ENCODE measurements around the gene GPR89B. TPM values are rescaled to one million over a fixed set of nuclear protein-coding genes. Genes with fewer than 3 reads are reported as not detected.

Gene GPR89B
- total RNA-seq, 4 donors from 2014 or later, result 7.5 to 23.2 (median 16.1) TPM

DNA sequence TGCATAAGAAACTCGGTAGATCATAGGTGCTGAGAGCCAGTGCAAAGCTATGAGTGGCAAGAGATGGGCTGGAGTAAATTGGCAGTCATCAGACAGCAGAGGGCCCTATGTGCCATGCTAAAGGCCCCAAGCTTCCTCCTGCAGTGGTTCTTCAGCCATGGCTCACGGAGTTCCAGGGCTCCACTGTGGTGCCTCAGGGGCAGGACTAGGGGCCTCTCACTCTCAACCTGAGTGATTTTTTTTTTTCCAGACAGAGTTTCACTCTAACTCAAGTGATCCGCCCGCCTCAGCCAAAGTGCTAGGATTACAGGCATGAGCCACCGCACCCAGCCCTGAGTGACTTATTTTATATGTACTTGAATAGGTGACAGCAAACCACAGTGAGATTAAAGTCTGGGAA, 36.0 kb upstream of the GPR89B start:
- Histone ChIP-seq H3K4me3 (no peak overlapping the region), H3K9me3 (no peaks in the 10 kb centered on the region), H3K36me3 (no peaks in the 10 kb centered on the region), H3K4me1 (peaks cover 0 to 19% (median 0%) of the 10 kb centered on the region in 4 donors), H3K27ac (peak overlapping the region in 1 of 4 donors; percentile 26), H3K27me3 (no peaks in the 10 kb centered on the region)
- DNase-seq (ENCODE audit: low spot score in 2 of 2), result no peak
- TF ChIP-seq EP300 (IDR thresholded peaks at IDR 0.05) (no peak), POLR2A (IDR thresholded peaks at IDR 0.05) (no peak)
- TF ChIP-seq, protein P1, sequence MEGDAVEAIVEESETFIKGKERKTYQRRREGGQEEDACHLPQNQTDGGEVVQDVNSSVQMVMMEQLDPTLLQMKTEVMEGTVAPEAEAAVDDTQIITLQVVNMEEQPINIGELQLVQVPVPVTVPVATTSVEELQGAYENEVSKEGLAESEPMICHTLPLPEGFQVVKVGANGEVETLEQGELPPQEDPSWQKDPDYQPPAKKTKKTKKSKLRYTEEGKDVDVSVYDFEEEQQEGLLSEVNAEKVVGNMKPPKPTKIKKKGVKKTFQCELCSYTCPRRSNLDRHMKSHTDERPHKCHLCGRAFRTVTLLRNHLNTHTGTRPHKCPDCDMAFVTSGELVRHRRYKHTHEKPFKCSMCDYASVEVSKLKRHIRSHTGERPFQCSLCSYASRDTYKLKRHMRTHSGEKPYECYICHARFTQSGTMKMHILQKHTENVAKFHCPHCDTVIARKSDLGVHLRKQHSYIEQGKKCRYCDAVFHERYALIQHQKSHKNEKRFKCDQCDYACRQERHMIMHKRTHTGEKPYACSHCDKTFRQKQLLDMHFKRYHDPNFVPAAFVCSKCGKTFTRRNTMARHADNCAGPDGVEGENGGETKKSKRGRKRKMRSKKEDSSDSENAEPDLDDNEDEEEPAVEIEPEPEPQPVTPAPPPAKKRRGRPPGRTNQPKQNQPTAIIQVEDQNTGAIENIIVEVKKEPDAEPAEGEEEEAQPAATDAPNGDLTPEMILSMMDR (IDR thresholded peaks at IDR 0.05), result no peak
- 72 to 81% methylated on average over 5 of the region's 5 CpGs for WGBS, 2 donors

DNA sequence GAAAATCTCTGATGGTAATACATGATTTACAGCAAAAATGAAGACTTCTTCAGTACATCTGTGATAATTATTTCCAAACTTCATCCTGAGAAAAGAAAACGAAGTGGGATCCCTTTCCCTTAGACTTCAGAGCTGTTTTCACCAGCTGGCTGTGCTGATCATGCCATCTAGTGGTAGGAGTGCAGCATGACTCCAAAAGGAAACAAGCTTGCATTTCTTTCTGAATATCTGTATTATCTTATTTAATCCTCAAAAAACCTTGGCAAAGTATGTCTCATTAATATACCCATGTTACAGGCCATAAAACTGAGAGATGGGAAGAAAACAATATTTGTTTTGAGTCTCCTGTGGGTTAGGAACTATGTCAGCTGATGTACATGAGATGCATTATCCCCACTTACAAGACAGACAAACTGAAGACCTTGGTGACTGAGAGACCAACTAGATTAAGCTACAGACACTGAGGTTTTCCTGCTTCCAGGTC, 35.4 kb upstream of the GPR89B start:
- Histone ChIP-seq H3K27me3 (no peaks in the 10 kb centered on the region), H3K4me1 (peaks cover 0 to 23% (median 0%) of the 10 kb centered on the region in 4 donors), H3K9me3 (no peaks in the 10 kb centered on the region), H3K27ac (peak overlapping the region in 1 of 4 donors; percentile 26), H3K4me3 (no peak overlapping the region), H3K36me3 (no peaks in the 10 kb centered on the region)
- WGBS, 2 donors, result 0 to 11% methylated on average over 1 of the region's 1 CpG
- DNase-seq (ENCODE audit: low spot score in 2 of 2), result peak in 1 of 2 donors; percentile 19
- TF ChIP-seq, protein P1 (IDR thresholded peaks at IDR 0.05), result peak; percentile 82 to 94 (median 87)
- TF ChIP-seq EP300 (IDR thresholded peaks at IDR 0.05), result no peak

DNA sequence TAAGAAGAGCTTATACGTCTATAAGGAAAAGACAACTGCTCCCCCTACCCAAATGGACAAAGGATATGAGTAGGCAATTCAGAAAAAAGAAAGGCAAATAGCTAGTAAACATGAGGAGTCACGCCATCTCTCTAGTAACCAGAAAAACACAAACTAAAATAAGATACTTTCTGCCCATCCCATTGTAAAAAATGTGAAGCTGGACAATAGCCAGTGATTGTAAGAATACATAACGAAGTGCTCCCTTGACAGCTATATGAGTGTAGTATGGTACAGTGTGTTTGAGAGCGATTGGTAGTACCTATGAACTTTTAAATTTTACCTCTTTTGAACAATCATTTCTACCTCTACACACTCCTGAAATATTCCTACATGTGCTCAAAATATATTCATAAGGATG, 33.1 kb upstream of the GPR89B start:
- Histone ChIP-seq H3K36me3 (no peaks in the 10 kb centered on the region), H3K9me3 (no peaks in the 10 kb centered on the region), H3K4me1 (peaks cover 0 to 20% (median 0%) of the 10 kb centered on the region in 4 donors), H3K27me3 (no peaks in the 10 kb centered on the region), H3K27ac (no peak overlapping the region), H3K4me3 (no peak overlapping the region)
- TF ChIP-seq POLR2A (IDR thresholded peaks at IDR 0.05), result no peak
- TF ChIP-seq, protein P1 (IDR thresholded peaks at IDR 0.05), result no peak
- no peak for TF ChIP-seq EP300 (IDR thresholded peaks at IDR 0.05)
- DNase-seq (ENCODE audit: low spot score in 2 of 2), result no peak
- 42 to 49% methylated on average over 4 of the region's 4 CpGs for WGBS, 2 donors

DNA sequence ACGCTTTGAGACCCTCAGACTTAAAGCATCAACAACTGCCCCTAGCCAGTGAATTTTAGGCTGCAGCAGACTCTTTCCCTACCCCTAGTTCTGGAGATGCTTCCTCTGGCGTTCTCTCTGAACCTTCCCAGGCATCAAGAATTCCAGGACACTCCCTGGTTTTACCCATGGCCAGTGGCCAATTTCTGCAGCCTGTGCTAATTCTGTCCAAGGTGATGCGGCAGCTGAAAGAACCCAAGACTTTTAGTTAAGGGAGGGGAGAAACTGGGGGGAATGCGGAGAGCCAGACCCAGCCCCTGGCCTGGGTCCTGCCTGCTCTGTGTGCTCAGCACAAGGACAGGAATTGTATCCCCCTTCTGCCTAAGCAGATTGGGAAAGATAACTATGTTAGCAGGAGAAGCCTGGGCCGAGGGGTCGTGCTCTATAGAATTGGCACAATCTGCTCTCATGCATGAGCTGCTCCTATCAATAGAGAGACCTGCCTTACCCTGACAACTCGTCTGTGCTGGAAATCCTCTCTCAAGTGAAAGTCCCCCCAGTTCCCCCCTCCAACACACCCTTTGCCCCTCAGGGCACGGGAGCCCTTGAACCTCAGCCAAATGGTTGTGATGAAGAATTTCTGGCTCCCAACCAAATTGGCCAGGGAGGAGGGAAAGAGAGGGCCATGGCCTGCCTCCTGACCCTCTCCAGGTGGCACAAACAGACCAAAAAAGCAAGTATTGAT, 31.0 kb upstream of the GPR89B start:
- no peak for DNase-seq (ENCODE audit: low spot score in 2 of 2)
- TF ChIP-seq, protein P1 (IDR thresholded peaks at IDR 0.05), result no peak
- no peak for TF ChIP-seq POLR2A (IDR thresholded peaks at IDR 0.05)
- TF ChIP-seq EP300 (IDR thresholded peaks at IDR 0.05), result no peak
- no peaks in the 10 kb centered on the region for H3K36me3 ChIP-seq
- no peak overlapping the region for H3K4me3 ChIP-seq
- no peak overlapping the region for H3K27ac ChIP-seq
- H3K27me3 ChIP-seq, result no peaks in the 10 kb centered on the region
- H3K4me1 ChIP-seq, result peaks cover 0 to 13% (median 0%) of the 10 kb centered on the region in 4 donors
- no peaks in the 10 kb centered on the region for H3K9me3 ChIP-seq
- 38 to 53% methylated on average over 8 of the region's 8 CpGs for WGBS, 2 donors

DNA sequence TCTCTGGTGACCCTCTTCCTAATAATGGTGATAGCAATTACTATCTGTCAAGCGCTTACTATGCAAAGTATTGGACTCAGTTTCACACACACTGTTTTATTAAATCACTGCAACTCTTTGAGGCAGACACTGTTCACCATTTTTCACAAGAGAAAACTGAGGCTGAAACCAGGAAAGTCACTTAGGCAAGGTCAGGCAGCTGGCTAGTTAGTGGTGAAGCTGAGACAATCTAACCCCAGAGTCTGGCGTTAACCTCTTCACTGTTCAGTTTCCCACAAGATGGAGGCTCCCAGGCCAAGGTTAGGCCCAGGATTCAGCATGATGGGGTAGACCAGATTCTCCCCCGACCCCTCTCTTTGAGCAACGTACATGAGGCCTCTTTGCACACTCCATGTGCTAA, 30.4 kb upstream of the GPR89B start:
- WGBS, 2 donors, result 87% methylated on average over 4 of the region's 4 CpGs
- no peak for DNase-seq (ENCODE audit: low spot score in 2 of 2)
- Histone ChIP-seq H3K4me1 (peaks cover 0 to 8% (median 0%) of the 10 kb centered on the region in 4 donors), H3K9me3 (no peaks in the 10 kb centered on the region), H3K36me3 (no peaks in the 10 kb centered on the region), H3K4me3 (no peak overlapping the region), H3K27me3 (no peaks in the 10 kb centered on the region), H3K27ac (no peak overlapping the region)
- no peak for TF ChIP-seq POLR2A (IDR thresholded peaks at IDR 0.05)
- TF ChIP-seq, protein P1 (IDR thresholded peaks at IDR 0.05), result no peak
- no peak for TF ChIP-seq EP300 (IDR thresholded peaks at IDR 0.05)

All from tibial nerve (tissue), 4 donors.